Cardiac fibroblast (primary cell): ENCODE data around the gene L2HGDH.
A peak's percentile ranks its signal among the peaks of the same experiment; 100 is the strongest.

Experiments used
- DNase-seq, 2 donors: peaks; one replicate each; pipeline versions ENCODE4 v3.0.0 to v3.0.0-alpha.2; 2010; ENCODE audit warnings: low read depth in 2 of 2
- H3K4me3 ChIP-seq, 2 donors: replicated peaks in 1 of 2; 1 replicate in 1 of 2; 2 replicates in 1 of 2; pipeline ENCODE4 v1.5.1; 2011; ENCODE audit warnings: low read depth in 2 of 2, low read length in 2 of 2, mild to moderate bottlenecking in 2 of 2, moderate library complexity in 1 of 2
- CTCF ChIP-seq: IDR thresholded peaks from one replicate; pipeline ENCODE4 v1.5.1; 2011; ENCODE audit warnings: low read depth, mild to moderate bottlenecking, low read length, inconsistent platforms

The L2HGDH gene

GRCh38 chr14:50228313-50228712 lies 83.7 kb downstream of the L2HGDH start:
- TF ChIP-seq CTCF, result no peak
- no peak overlapping the region for H3K4me3 ChIP-seq
- DNase-seq, result no peak

GRCh38 chr14:50225974-50226297 lies 86.1 kb downstream of the L2HGDH start:
- no peak for TF ChIP-seq CTCF
- no peak overlapping the region for H3K4me3 ChIP-seq
- DNase-seq, result no peak

- peak; percentile 89 to 91 for DNase-seq
- no peak overlapping the region for H3K4me3 ChIP-seq
- no peak for TF ChIP-seq CTCF
Measured at GRCh38 chr14:50225067-50225973, 86.7 kb downstream of the L2HGDH start.

GRCh38 chr14:50222055-50222613 lies 89.9 kb downstream of the L2HGDH start:
- TF ChIP-seq CTCF, result no peak
- peak in 1 of 2 donors; percentile 18 for DNase-seq
- no peak overlapping the region for H3K4me3 ChIP-seq

GRCh38 chr14:50218501-50218900 lies 93.5 kb downstream of the L2HGDH start:
- no peak overlapping the region for H3K4me3 ChIP-seq

GRCh38 chr14:50215416-50215815 lies 96.6 kb downstream of the L2HGDH start:
- no peak for DNase-seq
- no peak for TF ChIP-seq CTCF
- H3K4me3 ChIP-seq, result no peak overlapping the region

More at GRCh38 chr14:50218501-50218900, 93.5 kb downstream of the L2HGDH start:
- DNase-seq, result no peak
- TF ChIP-seq CTCF, result no peak
